NT2/D1 (cell line): ENCODE measurements around the gene LRIG1.

Experiments
- SUZ12 ChIP-seq: IDR thresholded peaks from 2 replicates; pipeline ENCODE4 v1.6.1; 2011; ENCODE audit not compliant: insufficient read length, insufficient read depth; ENCODE audit errors: extremely low read depth
- YY1 ChIP-seq: IDR thresholded peaks from 2 replicates; pipeline ENCODE4 v1.6.1; 2011; ENCODE audit not compliant: insufficient read length, insufficient read depth
- ZNF274 ChIP-seq: IDR thresholded peaks from 2 replicates; pipeline ENCODE4 v1.6.1; 2011; ENCODE audit warnings: mild to moderate bottlenecking, low read depth, low read length

GRCh38 chr3:66425032-66425431, 75.8 kb downstream of the LRIG1 start:
- TF ChIP-seq YY1 (no peak), SUZ12 (no peak), ZNF274 (no peak)
